K562 (cell line): ENCODE results near the gene UNC13A.

Experiments used
- GATA2 ChIP-seq: sonication (generic); formaldehyde crosslinking; IDR thresholded peaks from 2 replicates; pipeline ENCODE4 v1.4.0; 2020; ENCODE audit warnings: mild to moderate bottlenecking, missing genetic modification reagents
- HDAC8 ChIP-seq: fragments of 450-650 bp; IDR thresholded peaks from 2 replicates; pipeline ENCODE4 v1.6.1; 2016; ENCODE audit warnings: mild to moderate bottlenecking, missing genetic modification characterization, moderate library complexity, missing compliant biosample characterization
- NFIC ChIP-seq: fragments of 450-650 bp; IDR thresholded peaks from 2 replicates; pipeline ENCODE4 v1.6.1; 2017; ENCODE audit warnings: mild to moderate bottlenecking, inconsistent platforms
- RBM34 ChIP-seq: fragments of 200-400 bp; formaldehyde crosslinking; IDR thresholded peaks from 2 replicates; pipeline ENCODE4 v1.6.1; 2018; ENCODE audit warnings: low read length, borderline replicate concordance; ENCODE audit not compliant: insufficient read depth
- RFX5 ChIP-seq: IDR thresholded peaks from 2 replicates; pipeline ENCODE4 v1.6.1; 2011; ENCODE audit warnings: low read depth, mild to moderate bottlenecking, improper control_type of control experiment, low read length
- TARDBP ChIP-seq: fragments of 450-650 bp; IDR thresholded peaks from 2 replicates; pipeline ENCODE4 v1.6.1; 2016
- TCF3 ChIP-seq: sonication (generic); formaldehyde crosslinking; IDR thresholded peaks from 2 replicates; pipeline ENCODE4 v1.4.0; 2020; ENCODE audit warnings: mild to moderate bottlenecking, missing genetic modification reagents
- TF ChIP-seq, protein P1 (sequence below): IDR thresholded peaks from 3 replicates; pipeline ENCODE4 v1.6.1; 2011; ENCODE audit warnings: borderline replicate concordance, mild to moderate bottlenecking, moderate library complexity; ENCODE audit not compliant: insufficient read length; ENCODE audit errors: extremely low read depth
- TF ChIP-seq, protein P2 (sequence below), 3 experiments: IDR thresholded peaks in 2 of 3; conservative IDR thresholded peaks in 1 of 3; 2 replicates each; pipeline ENCODE4 v1.5.1; 2011 to 2012; ENCODE audit warnings: low read length in 3 of 3, mild to moderate bottlenecking in 3 of 3, control low read depth in 2 of 3, improper control_type of control experiment in 1 of 3, inconsistent platforms in 1 of 3, low read depth in 1 of 3, mixed read lengths in 1 of 3, moderate library complexity in 1 of 3; ENCODE audit not compliant: insufficient read depth in 2 of 3
- TF ChIP-seq, protein P3 (sequence below): sonication (generic); formaldehyde crosslinking; IDR thresholded peaks from 2 replicates; pipeline ENCODE4 v1.8.0; 2022; ENCODE audit warnings: missing genetic modification reagents, mild to moderate bottlenecking, borderline replicate concordance

DNA sequence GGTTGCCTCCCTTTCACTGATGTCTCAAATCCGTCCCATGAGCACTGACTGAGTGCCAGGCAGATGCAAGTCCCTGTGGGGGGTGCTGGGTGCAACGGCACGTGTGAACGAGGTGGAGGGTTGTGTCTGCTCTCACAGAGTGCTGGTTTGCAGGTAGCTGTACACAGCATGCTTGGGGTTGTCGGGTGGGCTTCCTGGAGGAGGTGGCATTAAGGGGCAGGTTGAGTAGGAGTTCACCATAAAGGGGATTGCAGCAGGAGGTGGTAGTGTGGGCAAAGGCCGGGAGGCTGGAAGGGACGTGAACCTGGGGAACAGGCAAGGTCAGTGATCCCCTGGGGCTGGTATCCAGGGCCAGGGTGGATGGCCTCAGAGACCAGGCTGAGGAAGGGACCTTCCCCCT is 115.5 kb downstream of the UNC13A start:
- TF ChIP-seq TARDBP (no peak), NFIC (no peak), GATA2 (no peak), RBM34 (no peak), HDAC8 (tag) (no peak), TCF3 (no peak), RFX5 (no peak)
- TF ChIP-seq, protein P1, sequence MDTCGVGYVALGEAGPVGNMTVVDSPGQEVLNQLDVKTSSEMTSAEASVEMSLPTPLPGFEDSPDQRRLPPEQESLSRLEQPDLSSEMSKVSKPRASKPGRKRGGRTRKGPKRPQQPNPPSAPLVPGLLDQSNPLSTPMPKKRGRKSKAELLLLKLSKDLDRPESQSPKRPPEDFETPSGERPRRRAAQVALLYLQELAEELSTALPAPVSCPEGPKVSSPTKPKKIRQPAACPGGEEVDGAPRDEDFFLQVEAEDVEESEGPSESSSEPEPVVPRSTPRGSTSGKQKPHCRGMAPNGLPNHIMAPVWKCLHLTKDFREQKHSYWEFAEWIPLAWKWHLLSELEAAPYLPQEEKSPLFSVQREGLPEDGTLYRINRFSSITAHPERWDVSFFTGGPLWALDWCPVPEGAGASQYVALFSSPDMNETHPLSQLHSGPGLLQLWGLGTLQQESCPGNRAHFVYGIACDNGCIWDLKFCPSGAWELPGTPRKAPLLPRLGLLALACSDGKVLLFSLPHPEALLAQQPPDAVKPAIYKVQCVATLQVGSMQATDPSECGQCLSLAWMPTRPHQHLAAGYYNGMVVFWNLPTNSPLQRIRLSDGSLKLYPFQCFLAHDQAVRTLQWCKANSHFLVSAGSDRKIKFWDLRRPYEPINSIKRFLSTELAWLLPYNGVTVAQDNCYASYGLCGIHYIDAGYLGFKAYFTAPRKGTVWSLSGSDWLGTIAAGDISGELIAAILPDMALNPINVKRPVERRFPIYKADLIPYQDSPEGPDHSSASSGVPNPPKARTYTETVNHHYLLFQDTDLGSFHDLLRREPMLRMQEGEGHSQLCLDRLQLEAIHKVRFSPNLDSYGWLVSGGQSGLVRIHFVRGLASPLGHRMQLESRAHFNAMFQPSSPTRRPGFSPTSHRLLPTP = no peak
- TF ChIP-seq, protein P2, sequence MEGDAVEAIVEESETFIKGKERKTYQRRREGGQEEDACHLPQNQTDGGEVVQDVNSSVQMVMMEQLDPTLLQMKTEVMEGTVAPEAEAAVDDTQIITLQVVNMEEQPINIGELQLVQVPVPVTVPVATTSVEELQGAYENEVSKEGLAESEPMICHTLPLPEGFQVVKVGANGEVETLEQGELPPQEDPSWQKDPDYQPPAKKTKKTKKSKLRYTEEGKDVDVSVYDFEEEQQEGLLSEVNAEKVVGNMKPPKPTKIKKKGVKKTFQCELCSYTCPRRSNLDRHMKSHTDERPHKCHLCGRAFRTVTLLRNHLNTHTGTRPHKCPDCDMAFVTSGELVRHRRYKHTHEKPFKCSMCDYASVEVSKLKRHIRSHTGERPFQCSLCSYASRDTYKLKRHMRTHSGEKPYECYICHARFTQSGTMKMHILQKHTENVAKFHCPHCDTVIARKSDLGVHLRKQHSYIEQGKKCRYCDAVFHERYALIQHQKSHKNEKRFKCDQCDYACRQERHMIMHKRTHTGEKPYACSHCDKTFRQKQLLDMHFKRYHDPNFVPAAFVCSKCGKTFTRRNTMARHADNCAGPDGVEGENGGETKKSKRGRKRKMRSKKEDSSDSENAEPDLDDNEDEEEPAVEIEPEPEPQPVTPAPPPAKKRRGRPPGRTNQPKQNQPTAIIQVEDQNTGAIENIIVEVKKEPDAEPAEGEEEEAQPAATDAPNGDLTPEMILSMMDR (IDR thresholded peaks at IDR 0.05 in 2 of 3, conservative IDR thresholded peaks at IDR 0.05 in 1 of 3; ENCODE audit: insufficient read depth in 2 of 3, low read depth in 1 of 3, low read length in 3 of 3) = no peak
- TF ChIP-seq, protein P3, sequence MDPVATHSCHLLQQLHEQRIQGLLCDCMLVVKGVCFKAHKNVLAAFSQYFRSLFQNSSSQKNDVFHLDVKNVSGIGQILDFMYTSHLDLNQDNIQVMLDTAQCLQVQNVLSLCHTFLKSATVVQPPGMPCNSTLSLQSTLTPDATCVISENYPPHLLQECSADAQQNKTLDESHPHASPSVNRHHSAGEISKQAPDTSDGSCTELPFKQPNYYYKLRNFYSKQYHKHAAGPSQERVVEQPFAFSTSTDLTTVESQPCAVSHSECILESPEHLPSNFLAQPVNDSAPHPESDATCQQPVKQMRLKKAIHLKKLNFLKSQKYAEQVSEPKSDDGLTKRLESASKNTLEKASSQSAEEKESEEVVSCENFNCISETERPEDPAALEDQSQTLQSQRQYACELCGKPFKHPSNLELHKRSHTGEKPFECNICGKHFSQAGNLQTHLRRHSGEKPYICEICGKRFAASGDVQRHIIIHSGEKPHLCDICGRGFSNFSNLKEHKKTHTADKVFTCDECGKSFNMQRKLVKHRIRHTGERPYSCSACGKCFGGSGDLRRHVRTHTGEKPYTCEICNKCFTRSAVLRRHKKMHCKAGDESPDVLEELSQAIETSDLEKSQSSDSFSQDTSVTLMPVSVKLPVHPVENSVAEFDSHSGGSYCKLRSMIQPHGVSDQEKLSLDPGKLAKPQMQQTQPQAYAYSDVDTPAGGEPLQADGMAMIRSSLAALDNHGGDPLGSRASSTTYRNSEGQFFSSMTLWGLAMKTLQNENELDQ = no peak
